IPS-20b (cell line): Measurements from ENCODE around the gene SERPINB5.

Experiments
- H3K27ac ChIP-seq: one replicate; pipeline ENCODE4 v1.5.1; 2013; ENCODE audit warnings: low read length
- H3K27me3 ChIP-seq: 2 replicates; pipeline ENCODE4 v1.6.1; 2013; ENCODE audit warnings: mild to moderate bottlenecking, low read length, inconsistent platforms; ENCODE audit not compliant: insufficient read depth
- H3K36me3 ChIP-seq: 2 replicates; pipeline ENCODE4 v1.6.1; 2013; ENCODE audit warnings: low read depth, mild to moderate bottlenecking, inconsistent platforms, low read length, moderate library complexity; ENCODE audit not compliant: insufficient read depth
- H3K4me1 ChIP-seq: 2 replicates; pipeline ENCODE4 v1.6.1; 2013; ENCODE audit warnings: mild to moderate bottlenecking, control low read depth, inconsistent platforms, low read length, moderate library complexity; ENCODE audit not compliant: insufficient read depth
- H3K4me3 ChIP-seq: 2 replicates; pipeline ENCODE4 v1.5.1; 2013; ENCODE audit warnings: mild to moderate bottlenecking, low read length, inconsistent platforms
- H3K9ac ChIP-seq: 2 replicates; pipeline ENCODE4 v1.6.1; 2013; ENCODE audit warnings: low read depth, mild to moderate bottlenecking, inconsistent platforms, low read length, moderate library complexity
- H3K9me3 ChIP-seq: 2 replicates; pipeline ENCODE4 v1.6.1; 2013; ENCODE audit warnings: mild to moderate bottlenecking, low read depth, low read length, inconsistent platforms; ENCODE audit not compliant: insufficient read depth

SERPINB5 gene

GRCh38 chr18:63476668-63477067 lies at the start of gene SERPINB5:
Gene SERPINB5 (plus strand): TSS chr18:63476958. CDS start chr18:63484429, 7,471 bp downstream.
- Histone ChIP-seq H3K4me3 (no peak within 1 kb of the TSS), H3K27ac (no peak within 1 kb of the TSS), H3K27me3 (no peaks in the 10 kb centered on the region), H3K36me3 (no peaks in the 10 kb centered on the region), H3K9me3 (no peaks in the 10 kb centered on the region), H3K9ac (no peak within 1 kb of the TSS), H3K4me1 (no peaks in the 10 kb centered on the region)

- Histone ChIP-seq H3K27me3 (no peaks in the 10 kb centered on the region), H3K36me3 (no peaks in the 10 kb centered on the region), H3K4me3 (no peak overlapping the region), H3K4me1 (no peaks in the 10 kb centered on the region), H3K27ac (no peak overlapping the region), H3K9ac (no peak overlapping the region), H3K9me3 (no peaks in the 10 kb centered on the region)
Measured at GRCh38 chr18:63427558-63427957, 49.2 kb upstream of the SERPINB5 start.

GRCh38 chr18:63430526-63430925 lies 46.2 kb upstream of the SERPINB5 start:
- no peaks in the 10 kb centered on the region for H3K9me3 ChIP-seq
- no peak overlapping the region for H3K27ac ChIP-seq
- H3K27me3 ChIP-seq = no peaks in the 10 kb centered on the region
- H3K4me1 ChIP-seq = no peaks in the 10 kb centered on the region
- H3K4me3 ChIP-seq = no peak overlapping the region
- H3K9ac ChIP-seq = no peak overlapping the region
- no peaks in the 10 kb centered on the region for H3K36me3 ChIP-seq

- H3K27ac ChIP-seq = no peak overlapping the region
- H3K4me3 ChIP-seq = no peak overlapping the region
- H3K27me3 ChIP-seq = no peaks in the 10 kb centered on the region
- H3K36me3 ChIP-seq = no peaks in the 10 kb centered on the region
- no peaks in the 10 kb centered on the region for H3K4me1 ChIP-seq
- H3K9ac ChIP-seq = no peak overlapping the region
- no peaks in the 10 kb centered on the region for H3K9me3 ChIP-seq
Measured at GRCh38 chr18:63431180-63431579, 45.6 kb upstream of the SERPINB5 start.

GRCh38 chr18:63433334-63433866 lies 43.4 kb upstream of the SERPINB5 start:
- Histone ChIP-seq H3K4me1 (no peaks in the 10 kb centered on the region), H3K9me3 (no peaks in the 10 kb centered on the region), H3K27me3 (no peaks in the 10 kb centered on the region), H3K27ac (no peak overlapping the region), H3K4me3 (no peak overlapping the region), H3K36me3 (no peaks in the 10 kb centered on the region), H3K9ac (no peak overlapping the region)

GRCh38 chr18:63438181-63438580 lies 38.6 kb upstream of the SERPINB5 start:
- H3K4me3 ChIP-seq = no peak overlapping the region
- no peaks in the 10 kb centered on the region for H3K9me3 ChIP-seq
- H3K4me1 ChIP-seq = no peaks in the 10 kb centered on the region
- H3K9ac ChIP-seq = no peak overlapping the region
- no peak overlapping the region for H3K27ac ChIP-seq
- no peaks in the 10 kb centered on the region for H3K27me3 ChIP-seq
- H3K36me3 ChIP-seq = no peaks in the 10 kb centered on the region

GRCh38 chr18:63439334-63439733 lies 37.4 kb upstream of the SERPINB5 start:
- Histone ChIP-seq H3K36me3 (no peaks in the 10 kb centered on the region), H3K9me3 (no peaks in the 10 kb centered on the region), H3K27me3 (no peaks in the 10 kb centered on the region), H3K4me3 (no peak overlapping the region), H3K27ac (no peak overlapping the region), H3K4me1 (no peaks in the 10 kb centered on the region), H3K9ac (no peak overlapping the region)

GRCh38 chr18:63440219-63440618 lies 36.5 kb upstream of the SERPINB5 start:
- Histone ChIP-seq H3K4me1 (no peaks in the 10 kb centered on the region), H3K9ac (no peak overlapping the region), H3K27me3 (no peaks in the 10 kb centered on the region), H3K4me3 (no peak overlapping the region), H3K9me3 (no peaks in the 10 kb centered on the region), H3K36me3 (no peaks in the 10 kb centered on the region), H3K27ac (no peak overlapping the region)

- Histone ChIP-seq H3K27ac (no peak overlapping the region), H3K4me3 (no peak overlapping the region), H3K27me3 (no peaks in the 10 kb centered on the region), H3K4me1 (no peaks in the 10 kb centered on the region), H3K36me3 (no peaks in the 10 kb centered on the region), H3K9ac (no peak overlapping the region), H3K9me3 (no peaks in the 10 kb centered on the region)
Measured at GRCh38 chr18:63440881-63441280, 35.9 kb upstream of the SERPINB5 start.

GRCh38 chr18:63443829-63444228 lies 32.9 kb upstream of the SERPINB5 start:
- Histone ChIP-seq H3K27me3 (no peaks in the 10 kb centered on the region), H3K9me3 (no peaks in the 10 kb centered on the region), H3K36me3 (no peaks in the 10 kb centered on the region), H3K9ac (no peak overlapping the region), H3K4me1 (no peaks in the 10 kb centered on the region), H3K27ac (no peak overlapping the region), H3K4me3 (no peak overlapping the region)

- no peak overlapping the region for H3K9ac ChIP-seq
- H3K27me3 ChIP-seq = no peaks in the 10 kb centered on the region
- no peaks in the 10 kb centered on the region for H3K36me3 ChIP-seq
- H3K9me3 ChIP-seq = no peaks in the 10 kb centered on the region
- no peaks in the 10 kb centered on the region for H3K4me1 ChIP-seq
- H3K4me3 ChIP-seq = no peak overlapping the region
- H3K27ac ChIP-seq = no peak overlapping the region
Measured at GRCh38 chr18:63444580-63444979, 32.2 kb upstream of the SERPINB5 start.

- no peaks in the 10 kb centered on the region for H3K9me3 ChIP-seq
- H3K27me3 ChIP-seq = no peaks in the 10 kb centered on the region
- no peak overlapping the region for H3K4me3 ChIP-seq
- H3K36me3 ChIP-seq = no peaks in the 10 kb centered on the region
- H3K4me1 ChIP-seq = no peaks in the 10 kb centered on the region
- H3K27ac ChIP-seq = no peak overlapping the region
- H3K9ac ChIP-seq = no peak overlapping the region
Measured at GRCh38 chr18:63445037-63445436, 31.7 kb upstream of the SERPINB5 start.
